Adrenal gland (tissue), 12 donors: Measurements from ENCODE around the gene TTF1. TPM values are rescaled to one million over a fixed set of nuclear protein-coding genes. Genes with fewer than 3 reads are reported as not detected.

Source experiments
- DNase-seq, 7 donors: peaks; one replicate each; pipeline ENCODE4 v3.0.0-alpha.2; 2019 to 2020
- H3K27ac ChIP-seq, 5 donors: fragments of 200-600 bp; sonication (generic) in 4 of 5; 1 replicate in 3 of 5; 2 replicates in 2 of 5; pipeline versions ENCODE4 v1.5.1 to v1.8.0; 2016 to 2020; ENCODE audit warnings: mild to moderate bottlenecking in 1 of 5
- H3K27me3 ChIP-seq: fragments of 200-600 bp; 2 replicates; pipeline ENCODE4 v1.8.0; 2021
- H3K36me3 ChIP-seq, 2 donors: fragments of 200-600 bp; replicated peaks in 1 of 2; 1 replicate in 1 of 2; 2 replicates in 1 of 2; pipeline versions ENCODE4 v1.5.1 to v1.8.0; 2018 to 2022
- H3K4me1 ChIP-seq, 2 donors: fragments of 200-600 bp; replicated peaks in 1 of 2; 1 replicate in 1 of 2; 2 replicates in 1 of 2; pipeline versions ENCODE4 v1.5.1 to v1.8.0; 2018 to 2021
- H3K4me3 ChIP-seq, 4 donors: fragments of 200-600 bp; sonication (generic) in 3 of 4; one replicate each; pipeline ENCODE4 v1.5.1; 2016 to 2018
- H3K9me3 ChIP-seq, 3 donors: fragments of 200-600 bp; sonication (generic) in 1 of 3; replicated peaks in 1 of 3; 1 replicate in 2 of 3; 2 replicates in 1 of 3; pipeline versions ENCODE4 v1.5.1 to v1.8.0; 2016 to 2021
- POLR2A ChIP-seq, 2 donors: fragments of 450-650 bp; IDR thresholded peaks; one replicate each; pipeline ENCODE4 v1.6.1; 2017; ENCODE audit warnings: antibody characterized with exemption in 2 of 2, mild to moderate bottlenecking in 2 of 2, moderate library complexity in 1 of 2
- WGBS, 4 donors: extraction: QIAGEN DNeasy Blood & Tissue Kit in 2 of 4; methylation state at CpG; one replicate each; pipeline versions ENCODE4 v1.1.5 to v1.1.7; 2013 to 2017; 5-methylcytosine and 5-hydroxymethylcytosine counted together
- intact Hi-C, 2 donors: fragments of 100-400 bp; cut with DNase I; formaldehyde crosslinking; loops; one replicate each; pipeline versions ENCODE4 v1.14.1 to v1.15.0; 2022 to 2023
- polyA plus RNA-seq, 3 donors: library from polyadenylated mRNA; stranded (reverse); fragments of 200-250 nt in 2 of 3; fragments of 350-450 nt in 1 of 3; fragmentation: Illumina TruSeq in 1 of 3; extraction: RNeasy Lipid Tissue Mini Kit (QIAGEN cat#74804) in 1 of 3; gene quantifications; one replicate each; pipeline ENCODE4 v1.2.3, GENCODE V29; 2013 to 2014
- total RNA-seq, 9 donors: library from RNA; depleted of rRNA in 4 of 9; stranded (reverse); fragments of >200 nt in 4 of 9; fragments of 120-200 nt in 1 of 9; fragmentation: NEBNext Ultra II Directional in 1 of 9; extraction: Animal tissue kit (Norgen Biotek cat#: 25700) in 1 of 9; gene quantifications; one replicate each; pipeline versions ENCODE4 v1.1.0 to v1.2.4, GENCODE V29; 2013 to 2023
- TF ChIP-seq, protein P1 (sequence below), 6 experiments: fragments of 450-650 bp in 4 of 6; fragments of 200-600 bp in 2 of 6; sonication (generic) in 1 of 6; IDR thresholded peaks; 1 replicate in 5 of 6; 2 replicates in 1 of 6; pipeline versions ENCODE4 v1.5.1 to v1.8.0; 2016 to 2021; ENCODE audit warnings: antibody characterized with exemption in 6 of 6, mild to moderate bottlenecking in 2 of 6, moderate library complexity in 1 of 6
- donor health status: healthy with polysubstance abuse.
- donor health status: Bipolar disorder and iron deficiency.
- donor health status: DM: yes; HTN: yes; CAD: no.
- donor health status: DM: no; HTN: no; CAD: no.
- donor health status: DM: no; HTN: no; CAD: no.
- donor health status: DM: yes; HTN: yes; CAD: no.

Gene TTF1
- total and polyA plus RNA-seq, 12 donors, result 6.9 to 18.7 (median 10.1) TPM

DNA sequence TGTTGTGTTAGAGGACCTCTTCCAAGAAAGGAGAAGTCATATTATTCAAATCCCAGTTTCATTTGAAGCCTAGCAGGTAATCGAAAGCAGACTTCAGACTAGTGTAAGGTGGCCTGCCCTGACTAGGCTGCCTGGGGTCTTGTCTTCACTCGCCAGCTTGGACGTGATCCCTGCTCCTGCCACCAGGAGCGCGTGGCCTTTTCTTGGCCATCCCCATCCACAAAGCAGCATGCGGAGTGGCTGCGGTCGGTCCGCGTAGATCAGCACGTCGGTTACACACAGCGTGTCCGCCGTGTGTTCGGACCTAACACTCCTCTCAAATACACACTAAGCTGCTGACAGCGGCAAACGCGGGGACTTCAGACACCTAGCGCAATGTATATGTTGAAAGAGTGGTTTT is 40.7 kb upstream of the TTF1 start:
- DNase-seq, result no peak
- H3K27ac ChIP-seq, result no peak overlapping the region
- no peaks in the 10 kb centered on the region for H3K4me1 ChIP-seq
- H3K27me3 ChIP-seq, result peaks cover 20% of the 10 kb centered on the region
- H3K36me3 ChIP-seq, result no peaks in the 10 kb centered on the region
- WGBS, 4 donors, result 68 to 79% (median 73%) methylated on average over 20 of the region's 20 CpGs
- intact Hi-C loops, result no loop called here
- H3K4me3 ChIP-seq, result no peak overlapping the region
- no peak for TF ChIP-seq POLR2A (IDR thresholded peaks at IDR 0.05)
- TF ChIP-seq, protein P1, sequence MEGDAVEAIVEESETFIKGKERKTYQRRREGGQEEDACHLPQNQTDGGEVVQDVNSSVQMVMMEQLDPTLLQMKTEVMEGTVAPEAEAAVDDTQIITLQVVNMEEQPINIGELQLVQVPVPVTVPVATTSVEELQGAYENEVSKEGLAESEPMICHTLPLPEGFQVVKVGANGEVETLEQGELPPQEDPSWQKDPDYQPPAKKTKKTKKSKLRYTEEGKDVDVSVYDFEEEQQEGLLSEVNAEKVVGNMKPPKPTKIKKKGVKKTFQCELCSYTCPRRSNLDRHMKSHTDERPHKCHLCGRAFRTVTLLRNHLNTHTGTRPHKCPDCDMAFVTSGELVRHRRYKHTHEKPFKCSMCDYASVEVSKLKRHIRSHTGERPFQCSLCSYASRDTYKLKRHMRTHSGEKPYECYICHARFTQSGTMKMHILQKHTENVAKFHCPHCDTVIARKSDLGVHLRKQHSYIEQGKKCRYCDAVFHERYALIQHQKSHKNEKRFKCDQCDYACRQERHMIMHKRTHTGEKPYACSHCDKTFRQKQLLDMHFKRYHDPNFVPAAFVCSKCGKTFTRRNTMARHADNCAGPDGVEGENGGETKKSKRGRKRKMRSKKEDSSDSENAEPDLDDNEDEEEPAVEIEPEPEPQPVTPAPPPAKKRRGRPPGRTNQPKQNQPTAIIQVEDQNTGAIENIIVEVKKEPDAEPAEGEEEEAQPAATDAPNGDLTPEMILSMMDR (IDR thresholded peaks at IDR 0.05), result no peak
- no peaks in the 10 kb centered on the region for H3K9me3 ChIP-seq

DNA sequence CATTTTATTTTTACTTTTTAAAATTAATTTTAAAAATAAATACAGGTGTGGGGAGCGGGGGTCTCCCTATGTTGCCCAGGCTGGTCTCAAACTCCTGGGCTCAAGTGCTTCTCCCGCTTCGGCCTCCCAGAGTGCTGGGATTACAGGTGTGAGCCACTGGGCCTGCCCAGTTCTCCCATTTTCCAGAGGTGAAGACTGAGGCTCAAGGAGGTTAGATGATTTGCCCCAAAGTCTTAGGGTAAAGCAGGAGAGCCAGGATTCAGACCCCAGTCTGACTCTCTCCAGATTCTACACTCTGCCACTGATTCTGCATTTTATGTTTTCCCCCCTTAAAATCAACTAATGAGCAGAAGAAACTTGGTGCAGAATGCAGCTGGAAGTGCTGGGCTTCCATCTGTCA is 40.2 kb upstream of the TTF1 start:
- intact Hi-C loops, result no loop called here
- H3K9me3 ChIP-seq, result no peaks in the 10 kb centered on the region
- H3K36me3 ChIP-seq, result no peaks in the 10 kb centered on the region
- no peak overlapping the region for H3K27ac ChIP-seq
- peaks cover 20% of the 10 kb centered on the region for H3K27me3 ChIP-seq
- DNase-seq, result no peak
- WGBS, 4 donors, result 88 to 97% (median 90%) methylated on average over 3 of the region's 3 CpGs
- no peak overlapping the region for H3K4me3 ChIP-seq
- no peaks in the 10 kb centered on the region for H3K4me1 ChIP-seq
- TF ChIP-seq, protein P1 (IDR thresholded peaks at IDR 0.05), result no peak
- no peak for TF ChIP-seq POLR2A (IDR thresholded peaks at IDR 0.05)

DNA sequence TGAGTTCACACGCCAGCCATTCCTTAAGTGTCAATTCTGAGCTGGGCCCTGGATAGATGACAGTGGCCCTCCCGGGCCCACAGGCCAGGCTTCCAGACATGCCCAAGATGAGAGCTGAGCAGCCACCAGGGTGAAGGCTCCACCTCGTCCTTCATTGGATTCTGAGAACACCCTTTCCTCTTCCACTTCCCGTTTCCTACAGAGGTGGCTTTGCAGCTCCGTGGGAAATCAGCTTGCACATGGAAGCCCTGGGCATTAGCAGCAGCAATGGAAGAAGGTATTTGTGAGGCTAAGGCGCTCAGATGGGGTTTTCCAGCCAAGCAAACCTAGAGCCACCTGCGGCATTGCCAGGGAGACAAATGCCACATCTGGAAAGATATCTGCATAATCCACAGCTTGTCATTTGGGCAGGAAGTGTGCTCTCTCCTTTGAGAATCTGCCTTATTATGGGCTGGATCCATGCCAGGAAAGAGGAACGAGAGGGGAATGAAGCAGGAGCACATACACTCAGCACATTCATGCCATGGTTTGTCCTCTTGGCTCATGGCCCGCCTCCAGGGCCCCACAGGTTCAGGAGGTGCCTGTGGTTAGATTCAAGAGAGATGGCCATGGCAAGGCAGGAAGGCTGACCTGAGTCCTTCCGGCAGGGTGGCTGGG is 37.4 kb upstream of the TTF1 start:
- no peak for DNase-seq
- Histone ChIP-seq H3K4me3 (no peak overlapping the region), H3K9me3 (no peaks in the 10 kb centered on the region), H3K27ac (no peak overlapping the region), H3K27me3 (peaks cover 20% of the 10 kb centered on the region), H3K4me1 (no peaks in the 10 kb centered on the region), H3K36me3 (no peaks in the 10 kb centered on the region)
- intact Hi-C loops, result no loop called here
- TF ChIP-seq, protein P1 (IDR thresholded peaks at IDR 0.05), result no peak
- TF ChIP-seq POLR2A (IDR thresholded peaks at IDR 0.05), result no peak
- 49 to 62% (median 60%) methylated on average over 10 of the region's 10 CpGs for WGBS, 4 donors

DNA sequence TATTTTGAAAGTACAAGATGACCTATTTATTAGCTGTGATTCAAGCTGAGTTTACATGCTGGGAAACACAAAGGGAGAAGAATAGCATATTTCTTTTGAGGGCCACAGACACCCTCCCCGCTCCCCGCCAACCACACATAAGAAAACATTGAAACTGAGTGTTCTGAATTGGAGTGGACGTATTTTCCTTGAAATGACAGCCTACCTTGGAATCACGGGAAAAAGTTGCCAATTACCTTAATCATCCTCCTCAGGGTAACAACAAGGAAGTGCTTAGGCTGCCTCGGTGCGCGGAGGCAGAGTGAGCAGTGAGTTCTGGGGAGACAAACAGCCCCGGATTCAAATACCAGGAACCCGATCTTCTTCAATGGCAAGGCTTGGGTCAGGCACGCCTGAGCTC is 34.8 kb upstream of the TTF1 start:
- no peak overlapping the region for H3K4me3 ChIP-seq
- H3K27me3 ChIP-seq, result peaks cover 17% of the 10 kb centered on the region
- TF ChIP-seq POLR2A (IDR thresholded peaks at IDR 0.05), result no peak
- TF ChIP-seq, protein P1 (IDR thresholded peaks at IDR 0.05), result no peak

More for the DNA sequence above, 34.8 kb upstream of the TTF1 start:
- intact Hi-C loops, result no loop called here
- Histone ChIP-seq H3K4me1 (no peaks in the 10 kb centered on the region), H3K9me3 (no peaks in the 10 kb centered on the region), H3K27ac (no peak overlapping the region), H3K36me3 (no peaks in the 10 kb centered on the region)
- no peak for DNase-seq
- 54 to 64% (median 59%) methylated on average over 8 to 10 of the region's 10 CpGs for WGBS, 4 donors
